GM18511 (cell line): ENCODE data around the gene ARL13A.
"Not testable (repeated sequence)": the region's sequence is repeated elsewhere in the genome, so short reads cannot be mapped to it uniquely, and the experiment has no call there.

ENCODE experiments used
- ATAC-seq: cut with Tn5 transposase; IDR thresholded peaks from one replicate; pipeline ENCODE4 v1.9.1; 2021; ENCODE audit warnings: mild to moderate bottlenecking, moderate library complexity; ENCODE audit not compliant: unreplicated experiment

The ARL13A gene

GRCh38 chrX:100969408-100969807 is at the start of gene ARL13A:
TSS of gene ARL13A (plus strand) at chrX:100969708. CDS start at chrX:100973690, 3,982 bp downstream.
- ATAC-seq: no peak

GRCh38 chrX:100924375-100924774 is 45.1 kb upstream of the ARL13A start:
- ATAC-seq: no peak

DNA sequence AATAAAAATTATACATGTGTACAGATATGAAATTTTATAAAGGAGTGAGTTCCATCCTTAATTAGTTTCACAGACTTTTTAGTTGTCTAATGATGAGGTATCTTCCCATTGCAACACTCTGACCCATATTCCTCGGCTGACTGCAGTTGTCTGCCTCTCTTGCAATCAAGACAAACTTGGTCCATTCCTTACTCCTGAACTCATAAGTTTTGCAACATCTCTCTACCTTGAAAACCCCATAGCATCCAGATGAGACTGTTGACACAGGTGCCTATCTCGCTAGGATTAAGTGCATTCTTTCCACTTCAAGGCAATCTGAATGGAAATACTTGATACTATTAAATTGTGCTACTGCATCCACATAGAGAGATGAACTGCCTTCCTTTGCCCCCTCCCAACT is 43.1 kb upstream of the ARL13A start:
- no peak for ATAC-seq

DNA sequence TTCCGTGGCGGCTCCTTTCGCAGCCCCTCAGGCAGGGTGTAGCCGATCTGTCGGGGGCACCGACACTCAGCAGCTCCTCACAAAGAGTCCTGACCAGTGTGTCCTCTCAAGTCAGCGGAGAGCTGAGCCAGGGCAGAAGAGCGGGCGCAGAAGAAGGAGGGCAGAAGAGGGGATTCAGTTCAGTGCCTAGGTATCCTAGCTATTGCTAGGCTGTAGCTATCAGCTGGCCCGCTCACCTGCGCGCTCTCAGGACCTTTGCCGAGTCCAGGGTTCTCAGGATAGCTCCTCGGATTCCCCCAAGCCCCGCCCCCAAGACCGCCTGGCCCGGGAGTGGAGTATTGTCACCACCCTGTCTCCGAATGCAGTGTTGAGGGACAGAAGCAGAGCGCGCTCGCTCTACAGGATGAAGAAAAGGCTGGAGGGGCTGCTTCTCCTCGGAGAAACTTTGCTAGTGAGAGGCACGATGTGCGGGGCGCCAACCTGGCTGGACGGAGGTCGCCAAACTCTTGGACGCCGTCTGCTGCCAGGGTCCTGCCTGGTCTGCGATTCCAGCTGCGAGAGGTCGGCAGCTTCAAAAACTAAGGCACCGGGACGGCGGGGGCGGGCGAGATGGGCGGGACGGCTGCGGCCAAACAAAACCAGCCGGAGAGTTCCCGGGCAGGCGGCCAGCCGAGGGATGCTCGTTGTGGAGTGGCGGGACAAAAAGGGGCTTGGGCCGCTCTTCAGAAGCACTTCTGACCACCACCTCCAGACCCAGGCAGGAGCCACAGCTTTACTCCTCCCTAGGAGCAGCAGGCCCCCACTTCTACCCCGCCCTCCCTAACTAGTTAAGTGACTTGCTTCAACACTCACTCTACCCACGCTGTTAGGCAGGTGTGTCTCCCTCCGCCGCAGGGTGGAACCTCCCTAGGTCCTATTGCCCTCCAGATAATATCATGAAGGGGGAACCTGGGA is 40.6 kb upstream of the ARL13A start, which contains the start of gene XKRX:
Gene XKRX, minus strand, starts transcription at position 258 of the 954 bp plus-strand sequence. CDS start 613 bp downstream, outside the sequence.
- peak; percentile 74 for ATAC-seq

DNA sequence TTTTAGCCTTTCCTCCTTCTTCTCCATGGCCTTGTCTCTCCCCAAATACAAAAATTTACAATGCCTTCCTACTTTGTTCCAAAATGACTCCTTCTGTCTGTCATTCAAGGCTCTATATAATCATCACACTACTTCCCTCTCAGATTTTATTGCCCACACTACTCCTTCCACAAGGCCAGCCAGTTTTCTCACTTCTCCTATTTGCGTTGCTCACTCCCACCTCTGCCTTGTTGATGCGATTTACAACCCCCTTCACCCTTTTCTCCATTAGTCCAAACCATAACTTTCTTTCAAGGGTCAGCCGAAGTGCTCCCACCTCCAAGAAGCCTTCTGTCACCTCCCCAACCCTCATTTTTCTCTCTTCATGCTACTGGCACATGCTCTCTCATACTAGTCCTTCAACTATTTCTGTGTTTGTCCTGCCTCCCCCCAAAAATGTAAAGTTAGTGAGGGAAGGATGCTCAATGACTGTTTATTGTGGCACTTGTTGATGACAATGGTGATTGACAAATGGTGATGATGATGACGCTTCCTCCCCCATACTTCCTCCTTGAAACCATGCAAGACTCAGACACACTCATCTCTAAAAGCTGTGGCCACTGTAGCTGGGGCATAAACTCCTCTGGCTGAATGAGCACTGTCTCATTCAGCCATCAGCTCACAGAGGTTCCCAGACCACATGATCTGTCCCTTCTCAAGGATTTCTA is 38.1 kb upstream of the ARL13A start:
- peak; percentile 55 for ATAC-seq

GRCh38 chrX:100931925-100932285 is 37.6 kb upstream of the ARL13A start:
- ATAC-seq: no peak

DNA sequence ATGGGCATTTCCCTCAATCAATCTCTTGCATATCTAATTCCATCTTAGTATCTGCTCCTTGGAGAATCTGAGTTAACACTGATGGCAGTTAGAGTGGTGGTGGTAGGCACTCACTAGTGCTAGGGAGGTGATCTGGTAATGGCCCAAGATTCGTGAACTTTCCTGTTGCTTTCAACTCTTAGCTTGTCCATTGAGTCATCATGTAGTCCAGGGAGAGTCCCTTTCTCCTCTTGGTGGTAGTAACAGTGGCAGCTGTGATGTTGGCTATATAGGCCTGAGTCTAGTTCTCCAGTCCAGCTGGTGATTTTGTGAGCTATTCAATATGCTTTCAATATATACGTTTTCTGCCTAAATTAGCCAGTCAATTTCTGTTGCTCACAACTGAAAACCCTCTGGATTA is 33.7 kb upstream of the ARL13A start:
- ATAC-seq: no peak

- no peak for ATAC-seq
Measured at GRCh38 chrX:100939333-100939732, 30.2 kb upstream of the ARL13A start.

DNA sequence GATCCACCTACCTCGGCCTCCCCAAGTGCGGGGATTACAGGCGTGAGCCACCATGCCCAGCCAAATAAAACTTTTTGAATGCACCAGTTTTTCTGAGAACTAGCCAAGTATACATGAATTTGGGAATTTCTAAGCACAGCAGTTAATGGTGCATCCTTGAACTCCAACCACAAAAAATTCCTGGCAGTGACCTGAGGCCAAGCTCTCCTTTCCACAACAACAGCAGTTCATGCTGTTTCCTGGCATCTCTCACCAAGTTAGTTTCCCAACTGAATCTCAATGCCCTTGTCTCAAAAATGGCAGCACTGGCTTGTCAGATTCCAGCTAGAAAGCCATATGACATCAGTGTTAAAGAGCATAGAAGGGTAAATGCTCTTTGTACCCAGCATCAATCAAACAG is 24.9 kb upstream of the ARL13A start:
- no peak for ATAC-seq

GRCh38 chrX:100946299-100946927 is 23.1 kb upstream of the ARL13A start:
- ATAC-seq: no peak

DNA sequence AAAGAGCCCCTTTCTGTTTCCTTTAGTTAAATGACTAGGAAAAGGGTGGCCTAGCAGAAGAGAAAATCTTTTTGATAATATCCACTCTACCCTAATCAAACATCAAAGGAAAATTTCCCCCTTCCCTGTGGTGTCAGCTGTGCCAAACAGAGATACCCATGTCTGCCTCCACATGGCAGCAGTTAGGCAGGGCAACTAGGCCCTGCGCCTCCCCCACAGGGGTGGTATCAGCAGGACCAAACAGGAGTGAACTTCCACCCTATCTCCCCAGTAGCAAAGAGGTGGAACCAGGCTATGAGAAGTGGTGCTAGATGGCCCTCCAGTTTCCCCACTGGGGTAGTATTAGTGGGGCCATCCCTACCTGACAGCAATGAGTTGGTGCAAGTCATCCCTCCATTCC is 21.0 kb upstream of the ARL13A start:
- no peak for ATAC-seq

- no peak for ATAC-seq
Measured at GRCh38 chrX:100962811-100963210, 6.7 kb upstream of the ARL13A start.

DNA sequence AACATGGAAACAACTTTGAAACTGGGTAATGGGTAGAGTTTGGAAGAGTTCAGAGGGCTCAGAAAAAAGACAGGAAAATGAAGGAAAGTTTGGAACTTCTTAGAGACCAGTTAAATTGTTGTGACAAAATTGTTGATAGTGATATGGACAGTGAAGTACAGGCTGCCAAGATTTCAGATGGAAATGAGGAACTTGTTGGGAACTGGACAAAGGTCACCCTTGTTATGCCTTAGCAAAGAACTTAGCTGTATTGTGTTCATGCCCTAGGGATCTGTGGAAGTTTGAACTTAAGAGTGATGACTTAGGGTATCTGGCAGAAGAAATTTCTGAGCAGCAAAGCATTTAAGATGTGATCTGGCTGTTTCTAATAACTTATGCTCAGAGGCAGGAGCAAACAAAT is 5.1 kb upstream of the ARL13A start:
- no peak for ATAC-seq

DNA sequence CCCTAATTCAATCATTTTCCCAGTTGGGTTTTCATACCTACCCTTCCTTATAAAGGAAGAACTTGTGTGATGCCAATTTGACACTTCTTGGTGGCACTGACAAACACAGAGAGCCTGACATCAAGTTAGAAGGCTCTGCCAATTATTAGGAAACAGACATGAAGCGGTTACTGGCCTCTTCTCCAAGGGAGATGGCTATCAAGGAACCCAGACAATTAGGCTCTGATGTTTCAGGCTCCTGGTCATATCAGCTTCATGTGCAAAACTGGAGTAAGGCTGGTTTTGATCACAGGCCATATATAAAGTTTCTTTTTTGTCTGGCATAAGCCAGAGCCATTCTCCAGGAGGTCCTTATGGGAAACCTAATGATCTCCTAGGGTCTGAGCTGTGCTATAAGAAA is 428 bp downstream of the ARL13A start:
- no peak for ATAC-seq

DNA sequence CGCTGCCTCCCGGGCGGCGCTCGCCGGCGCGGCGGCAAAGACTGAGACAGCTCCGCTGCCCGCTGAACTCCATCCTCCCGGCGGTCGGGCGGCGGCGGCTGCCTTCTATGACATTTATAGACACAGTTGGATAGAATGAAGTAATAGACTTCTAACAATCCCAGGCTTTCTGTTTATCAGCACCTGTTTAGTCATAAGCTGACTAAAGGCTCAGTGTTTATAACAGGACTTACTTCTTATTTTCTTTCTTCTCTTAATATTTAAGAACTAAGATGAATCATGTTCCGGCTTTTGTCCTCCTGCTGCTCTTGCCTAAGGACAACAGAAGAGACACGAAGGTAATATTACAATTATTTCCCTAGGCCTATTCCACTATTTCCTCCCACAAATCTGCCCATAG is 3.9 kb downstream of the ARL13A start:
- ATAC-seq: no peak

DNA sequence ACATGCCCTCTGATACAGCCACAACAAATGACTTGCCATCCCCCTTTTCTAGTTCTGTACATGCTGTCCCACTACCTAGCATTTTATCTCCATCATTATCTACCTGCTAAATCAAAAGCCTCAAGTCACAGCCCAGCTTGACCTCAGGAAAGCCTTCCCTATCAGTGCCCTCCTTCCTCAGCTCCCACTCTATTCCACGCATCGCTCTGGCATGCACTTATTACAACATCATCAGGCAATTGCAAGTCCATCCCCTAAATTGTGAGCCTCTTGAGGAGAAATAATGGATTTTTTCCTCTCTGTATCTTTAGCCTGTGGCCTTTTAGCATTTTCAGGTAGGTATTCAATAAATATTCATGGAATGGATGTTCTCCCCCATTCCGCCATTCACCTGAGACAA is 5.7 kb downstream of the ARL13A start:
- ATAC-seq: no peak

DNA sequence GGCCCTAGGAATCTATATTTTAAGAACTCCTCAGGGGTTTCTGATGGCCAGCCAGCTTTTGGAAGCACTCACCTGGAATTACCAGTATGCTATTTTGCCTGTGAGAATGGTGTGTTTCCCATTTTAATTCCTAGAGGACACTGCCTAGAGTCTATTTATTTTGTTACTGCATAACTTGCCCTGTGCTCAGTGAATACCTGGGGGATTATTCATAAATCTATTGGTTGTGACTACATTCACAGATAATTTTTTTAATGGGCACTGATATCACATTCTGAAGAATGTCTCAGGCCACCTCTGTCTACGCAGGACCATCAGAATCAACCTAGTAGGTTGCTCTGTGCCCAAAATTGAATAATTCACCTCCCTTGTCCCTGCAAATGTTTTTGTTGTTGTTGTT is 6.7 kb downstream of the ARL13A start:
- ATAC-seq: no peak

DNA sequence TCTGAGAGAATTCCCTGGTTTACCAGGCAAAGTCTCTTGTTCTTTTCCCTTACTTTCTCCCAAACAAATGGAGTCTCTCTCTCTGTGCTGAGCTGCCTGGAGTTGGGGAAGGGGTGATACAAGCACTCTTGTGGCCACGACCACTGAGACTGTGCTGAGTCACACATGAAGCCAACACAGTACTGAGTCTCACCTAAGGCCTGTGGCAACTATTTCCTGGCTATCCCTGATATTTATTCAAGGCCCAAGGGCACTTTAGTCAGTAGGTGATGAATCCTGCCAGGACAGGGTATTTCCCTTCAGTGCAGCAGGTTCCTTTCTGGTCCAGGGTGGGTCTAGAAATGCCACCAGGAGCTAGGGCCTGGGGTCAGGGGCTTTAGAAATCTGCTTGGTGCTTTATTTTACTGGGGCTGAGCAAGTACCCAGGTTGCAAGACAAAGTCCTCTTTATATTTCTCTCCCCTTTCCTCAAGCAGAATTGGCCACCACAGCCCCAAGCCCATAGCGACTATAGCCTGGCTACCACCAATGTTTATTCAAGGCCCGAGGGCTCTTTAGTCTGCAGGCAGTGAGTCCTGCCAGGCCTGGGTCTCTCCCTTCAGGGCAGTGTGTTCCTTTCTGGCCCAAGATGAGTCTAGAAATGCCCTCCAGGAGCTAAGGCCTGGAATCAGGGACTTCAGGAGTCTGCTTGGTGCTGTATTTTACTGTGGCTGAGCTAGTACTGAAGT is 10.5 kb downstream of the ARL13A start:
- no peak for ATAC-seq

DNA sequence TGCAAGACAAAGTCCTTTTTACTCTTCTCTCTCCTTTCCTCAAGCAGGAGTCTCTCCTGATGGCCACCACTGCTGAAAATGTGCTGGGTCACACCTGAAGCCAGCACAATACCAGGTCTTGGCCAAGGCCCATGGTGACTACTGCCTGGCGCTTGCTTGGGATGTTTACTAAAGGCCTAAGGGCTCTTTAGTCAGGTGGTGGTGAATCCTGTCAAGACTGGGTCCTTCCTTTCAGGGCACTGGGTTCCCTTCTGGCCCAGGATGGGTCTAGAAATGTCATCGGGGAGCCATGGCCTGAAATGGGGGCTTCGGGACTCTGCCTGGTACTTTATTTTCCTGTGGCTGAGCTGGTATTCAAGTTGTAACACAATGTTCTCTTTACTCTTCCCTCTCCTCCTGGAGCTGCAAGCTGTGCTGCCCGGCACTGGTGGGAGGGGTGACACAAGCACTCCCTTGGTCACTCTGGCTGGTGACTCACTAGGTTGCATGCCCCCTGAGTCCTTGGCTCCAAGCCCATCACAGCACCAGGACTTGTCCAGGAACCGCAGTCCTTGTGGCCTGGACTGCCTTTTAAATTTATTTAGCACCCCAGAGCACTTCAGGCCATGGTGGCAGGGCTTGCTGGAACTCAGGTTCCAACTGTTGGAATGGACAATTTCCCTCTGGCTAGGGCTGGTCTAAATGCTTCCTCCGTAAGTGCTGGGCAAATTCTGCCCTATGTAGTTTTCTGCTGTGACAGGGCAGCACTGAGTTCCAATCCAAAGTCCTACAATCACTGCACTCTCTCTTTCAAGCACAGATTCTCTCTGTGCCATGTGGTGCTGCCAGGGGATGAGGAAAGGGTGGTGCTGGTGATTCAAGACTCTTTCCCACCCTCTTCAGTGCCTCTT is 11.3 kb downstream of the ARL13A start:
- ATAC-seq: no peak

DNA sequence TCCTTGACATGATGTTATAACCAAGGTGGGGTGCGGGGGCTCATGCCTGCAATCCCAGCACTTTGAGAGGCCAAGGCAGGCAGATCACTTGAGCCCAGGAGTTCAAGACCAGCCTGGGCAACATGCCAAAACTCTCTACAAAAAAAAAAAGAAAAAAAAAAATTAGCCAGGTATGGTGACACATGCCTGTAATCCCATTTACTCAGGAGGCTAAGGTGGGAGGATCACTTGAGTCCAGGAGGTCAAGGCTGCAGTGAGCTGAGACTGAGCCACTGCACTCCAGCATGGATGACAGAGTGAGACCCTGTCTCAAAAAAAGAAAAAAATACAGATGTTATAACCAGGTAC is 12.0 kb downstream of the ARL13A start:
- not testable (repeated sequence) for ATAC-seq
